Type B pancreatic cell (in vitro differentiated cells): ENCODE data around the gene CAP2. TPM values are rescaled to one million over a fixed set of nuclear protein-coding genes. Genes with fewer than 3 reads are reported as not detected.
A peak's percentile ranks its signal among the peaks of the same experiment; 100 is the strongest.

ENCODE experiments used
- DNase-seq: peaks from one replicate; pipeline ENCODE4 v3.0.0; 2021; ENCODE audit warnings: mixed read lengths; ENCODE audit not compliant: unreplicated experiment; ENCODE audit errors: extremely low spot score
- H3K27ac Mint-ChIP-seq: 2 replicates; pipeline ENCODE4 v1.8.0; 2021; ENCODE audit warnings: mild to moderate bottlenecking, mixed read lengths
- H3K27me3 Mint-ChIP-seq: 2 replicates; pipeline ENCODE4 v1.8.0; 2021; ENCODE audit warnings: mixed read lengths
- H3K36me3 Mint-ChIP-seq: 2 replicates; pipeline ENCODE4 v1.8.0; 2021; ENCODE audit warnings: mixed read lengths
- H3K4me1 Mint-ChIP-seq: one replicate; pipeline ENCODE4 v1.8.0; 2021; ENCODE audit warnings: mixed read lengths; ENCODE audit not compliant: unreplicated experiment
- H3K4me3 Mint-ChIP-seq: 2 replicates; pipeline ENCODE4 v1.8.0; 2021; ENCODE audit warnings: mild to moderate bottlenecking, mixed read lengths
- H3K9me3 Mint-ChIP-seq: 2 replicates; pipeline ENCODE4 v1.8.0; 2021; ENCODE audit warnings: mixed read lengths
- CTCF ChIP-seq: fragments of 200-600 bp; sonication (generic); conservative IDR thresholded peaks from 2 replicates; pipeline ENCODE4 v1.5.0; 2021; ENCODE audit warnings: antibody characterized with exemption, mild to moderate bottlenecking
- total RNA-seq: library from RNA; stranded (reverse); gene quantifications from 2 replicates; pipeline ENCODE4 v1.2.1, GENCODE V29; 2021; ENCODE audit warnings: low replicate concordance

Gene CAP2
- total RNA-seq, 1 donor from 2014 or later = 9.3 TPM

GRCh38 chr6:17494919-17495318 is 101.5 kb downstream of the CAP2 start:
- no peaks in the 10 kb centered on the region for H3K27me3 Mint-ChIP-seq
- H3K36me3 Mint-ChIP-seq = no peaks in the 10 kb centered on the region
- H3K27ac Mint-ChIP-seq = no peak overlapping the region
- peak; percentile 22 for DNase-seq
- H3K4me1 Mint-ChIP-seq = peaks cover 28% of the 10 kb centered on the region
- no peak for TF ChIP-seq CTCF
- H3K9me3 Mint-ChIP-seq = no peaks in the 10 kb centered on the region
- no peak overlapping the region for H3K4me3 Mint-ChIP-seq

GRCh38 chr6:17497535-17498095 is 104.2 kb downstream of the CAP2 start:
- Mint-ChIP-seq H3K9me3 (peaks cover 5% of the 10 kb centered on the region), H3K36me3 (no peaks in the 10 kb centered on the region), H3K27me3 (no peaks in the 10 kb centered on the region), H3K4me3 (no peak overlapping the region), H3K27ac (no peak overlapping the region), H3K4me1 (peaks cover 13% of the 10 kb centered on the region)
- TF ChIP-seq CTCF = no peak
- DNase-seq = no peak

GRCh38 chr6:17501442-17501841 is 108.0 kb downstream of the CAP2 start:
- peaks cover 6% of the 10 kb centered on the region for H3K4me1 Mint-ChIP-seq
- DNase-seq = no peak
- no peak overlapping the region for H3K4me3 Mint-ChIP-seq
- no peak for TF ChIP-seq CTCF
- H3K36me3 Mint-ChIP-seq = peaks cover 3% of the 10 kb centered on the region
- peaks cover 5% of the 10 kb centered on the region for H3K9me3 Mint-ChIP-seq
- H3K27ac Mint-ChIP-seq = no peak overlapping the region
- no peaks in the 10 kb centered on the region for H3K27me3 Mint-ChIP-seq

- Mint-ChIP-seq H3K27ac (no peak overlapping the region), H3K9me3 (peaks cover 5% of the 10 kb centered on the region)
Measured at GRCh38 chr6:17501982-17502704, 108.7 kb downstream of the CAP2 start.

GRCh38 chr6:17503051-17503450 is 109.7 kb downstream of the CAP2 start:
- H3K9me3 Mint-ChIP-seq = peaks cover 5% of the 10 kb centered on the region
- peaks cover 10% of the 10 kb centered on the region for H3K36me3 Mint-ChIP-seq
- no peaks in the 10 kb centered on the region for H3K27me3 Mint-ChIP-seq
- DNase-seq = no peak
- no peaks in the 10 kb centered on the region for H3K4me1 Mint-ChIP-seq
- no peak for TF ChIP-seq CTCF
- H3K4me3 Mint-ChIP-seq = no peak overlapping the region
- no peak overlapping the region for H3K27ac Mint-ChIP-seq

More at GRCh38 chr6:17501982-17502704, 108.7 kb downstream of the CAP2 start:
- no peaks in the 10 kb centered on the region for H3K27me3 Mint-ChIP-seq
- H3K4me3 Mint-ChIP-seq = no peak overlapping the region
- H3K4me1 Mint-ChIP-seq = peaks cover 6% of the 10 kb centered on the region
- TF ChIP-seq CTCF = no peak
- peaks cover 3% of the 10 kb centered on the region for H3K36me3 Mint-ChIP-seq
- DNase-seq = no peak
